Measurements from ENCODE around the gene KRT14. TPM values are rescaled to one million over a fixed set of nuclear protein-coding genes. Genes with fewer than 3 reads are reported as not detected.
A peak's percentile ranks its signal among the peaks of the same experiment; 100 is the strongest.
"Not testable (repeated sequence)": the region's sequence is repeated elsewhere in the genome, so short reads cannot be mapped to it uniquely, and the experiment has no call there.

KRT14 gene
- total RNA-seq, 1 experiment from 2014 or later, result not detected

DNA sequence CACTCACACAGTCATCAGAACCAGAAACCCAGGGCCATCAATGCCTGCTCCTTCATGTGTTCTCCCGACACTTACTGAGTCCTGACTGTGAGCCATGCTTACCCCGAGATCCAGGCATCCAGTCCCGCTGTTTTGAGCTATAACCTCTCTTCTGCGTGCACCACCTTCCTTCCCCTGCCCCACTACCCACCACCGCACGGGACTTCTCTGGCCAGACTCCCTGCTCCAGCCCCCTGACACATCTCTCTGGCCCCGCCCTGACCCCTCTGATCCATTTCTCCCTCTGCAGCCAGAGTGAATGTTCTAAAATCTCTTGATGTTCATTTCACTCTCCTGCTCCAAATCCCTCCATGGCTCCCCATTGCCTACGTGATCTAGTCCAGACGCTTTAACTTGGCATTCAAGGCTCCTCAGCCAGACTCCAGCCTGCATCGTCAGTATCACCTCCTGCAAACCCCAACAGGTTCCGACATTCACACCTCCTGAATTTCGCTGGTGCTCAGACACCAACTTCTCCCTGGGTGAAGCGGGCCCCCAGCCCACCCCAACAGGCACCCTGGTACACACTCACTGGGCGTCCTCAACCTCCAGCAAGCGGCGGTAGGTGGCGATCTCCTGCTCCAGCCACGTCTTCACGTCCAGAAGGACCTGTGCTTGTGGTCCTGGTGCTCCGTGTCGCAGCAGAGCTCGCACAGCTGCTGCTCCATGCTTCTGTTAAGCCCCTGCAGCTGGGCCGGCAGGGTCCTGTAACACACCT, 40.8 kb upstream of the KRT14 start:
- TF ChIP-seq SIN3A (IDR thresholded peaks at IDR 0.05; ENCODE audit: borderline replicate concordance, insufficient read depth, low read depth, low read length) (no peak), TCF7L2 (IDR thresholded peaks at IDR 0.05; ENCODE audit: low read depth, low read length) (no peak), POLR2AphosphoS5 (IDR thresholded peaks at IDR 0.05; ENCODE audit: low read depth, low read length) (no peak)
- TF ChIP-seq, protein P1, sequence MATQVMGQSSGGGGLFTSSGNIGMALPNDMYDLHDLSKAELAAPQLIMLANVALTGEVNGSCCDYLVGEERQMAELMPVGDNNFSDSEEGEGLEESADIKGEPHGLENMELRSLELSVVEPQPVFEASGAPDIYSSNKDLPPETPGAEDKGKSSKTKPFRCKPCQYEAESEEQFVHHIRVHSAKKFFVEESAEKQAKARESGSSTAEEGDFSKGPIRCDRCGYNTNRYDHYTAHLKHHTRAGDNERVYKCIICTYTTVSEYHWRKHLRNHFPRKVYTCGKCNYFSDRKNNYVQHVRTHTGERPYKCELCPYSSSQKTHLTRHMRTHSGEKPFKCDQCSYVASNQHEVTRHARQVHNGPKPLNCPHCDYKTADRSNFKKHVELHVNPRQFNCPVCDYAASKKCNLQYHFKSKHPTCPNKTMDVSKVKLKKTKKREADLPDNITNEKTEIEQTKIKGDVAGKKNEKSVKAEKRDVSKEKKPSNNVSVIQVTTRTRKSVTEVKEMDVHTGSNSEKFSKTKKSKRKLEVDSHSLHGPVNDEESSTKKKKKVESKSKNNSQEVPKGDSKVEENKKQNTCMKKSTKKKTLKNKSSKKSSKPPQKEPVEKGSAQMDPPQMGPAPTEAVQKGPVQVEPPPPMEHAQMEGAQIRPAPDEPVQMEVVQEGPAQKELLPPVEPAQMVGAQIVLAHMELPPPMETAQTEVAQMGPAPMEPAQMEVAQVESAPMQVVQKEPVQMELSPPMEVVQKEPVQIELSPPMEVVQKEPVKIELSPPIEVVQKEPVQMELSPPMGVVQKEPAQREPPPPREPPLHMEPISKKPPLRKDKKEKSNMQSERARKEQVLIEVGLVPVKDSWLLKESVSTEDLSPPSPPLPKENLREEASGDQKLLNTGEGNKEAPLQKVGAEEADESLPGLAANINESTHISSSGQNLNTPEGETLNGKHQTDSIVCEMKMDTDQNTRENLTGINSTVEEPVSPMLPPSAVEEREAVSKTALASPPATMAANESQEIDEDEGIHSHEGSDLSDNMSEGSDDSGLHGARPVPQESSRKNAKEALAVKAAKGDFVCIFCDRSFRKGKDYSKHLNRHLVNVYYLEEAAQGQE (IDR thresholded peaks at IDR 0.05; ENCODE audit: insufficient read depth in 1 of 2, low read depth in 2 of 2, low read length in 1 of 2), result no peak
- TF ChIP-seq, protein P2, sequence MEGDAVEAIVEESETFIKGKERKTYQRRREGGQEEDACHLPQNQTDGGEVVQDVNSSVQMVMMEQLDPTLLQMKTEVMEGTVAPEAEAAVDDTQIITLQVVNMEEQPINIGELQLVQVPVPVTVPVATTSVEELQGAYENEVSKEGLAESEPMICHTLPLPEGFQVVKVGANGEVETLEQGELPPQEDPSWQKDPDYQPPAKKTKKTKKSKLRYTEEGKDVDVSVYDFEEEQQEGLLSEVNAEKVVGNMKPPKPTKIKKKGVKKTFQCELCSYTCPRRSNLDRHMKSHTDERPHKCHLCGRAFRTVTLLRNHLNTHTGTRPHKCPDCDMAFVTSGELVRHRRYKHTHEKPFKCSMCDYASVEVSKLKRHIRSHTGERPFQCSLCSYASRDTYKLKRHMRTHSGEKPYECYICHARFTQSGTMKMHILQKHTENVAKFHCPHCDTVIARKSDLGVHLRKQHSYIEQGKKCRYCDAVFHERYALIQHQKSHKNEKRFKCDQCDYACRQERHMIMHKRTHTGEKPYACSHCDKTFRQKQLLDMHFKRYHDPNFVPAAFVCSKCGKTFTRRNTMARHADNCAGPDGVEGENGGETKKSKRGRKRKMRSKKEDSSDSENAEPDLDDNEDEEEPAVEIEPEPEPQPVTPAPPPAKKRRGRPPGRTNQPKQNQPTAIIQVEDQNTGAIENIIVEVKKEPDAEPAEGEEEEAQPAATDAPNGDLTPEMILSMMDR (IDR thresholded peaks at IDR 0.05), result no peak

DNA sequence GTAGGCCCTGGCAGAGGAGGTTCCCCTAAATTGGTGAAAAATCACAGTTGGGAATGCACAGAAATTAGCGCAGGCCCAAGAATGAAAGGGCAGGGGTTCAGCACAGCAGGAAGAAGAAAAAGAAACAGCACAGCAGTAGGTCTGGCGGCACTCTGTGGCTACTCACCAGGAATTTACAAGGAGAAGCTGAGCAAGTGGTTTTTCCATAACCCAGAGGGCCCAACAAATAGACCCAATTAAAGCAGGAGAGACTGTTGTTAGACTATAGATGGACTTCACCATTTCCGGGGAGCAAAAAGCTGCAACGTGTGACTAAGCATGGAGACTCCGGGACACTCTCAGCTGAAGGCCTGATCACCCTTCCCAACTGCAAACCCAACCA, 40.2 kb upstream of the KRT14 start:
- BruUV-seq (replicated peaks); H3K36me3 ChIP-seq (ENCODE audit: control insufficient read depth, insufficient read depth, low read length); H3K4me3 ChIP-seq (ENCODE audit: low read depth in 2 of 2, low read length in 2 of 2); DNase-seq (ENCODE audit: low read depth, low spot score); H3K27me3 ChIP-seq (ENCODE audit: control insufficient read depth, insufficient read depth, low read length); POLR2A ChIA-PET; H3K9me3 ChIP-seq (ENCODE audit: control insufficient read depth, insufficient read depth, low read depth, low read length); H3K27ac ChIP-seq (ENCODE audit: low read length); intact Hi-C loops (cut with micrococcal nuclease; ENCODE audit: unreplicated experiment); ATAC-seq: not testable (repeated sequence)
- CTCF ChIA-PET, result interaction anchor here (1.3 kb wide), 1 partner anchor 45 kb away, joined by 3 read pairs; no protein-coding TSS in a partner anchor
- TF ChIP-seq TCF7L2 (IDR thresholded peaks at IDR 0.05; ENCODE audit: low read depth, low read length), result peak; percentile 60
- in situ Hi-C loops (cut with HindIII; ENCODE audit: low pct_unique_long_range_greater_than_20kb, low sequenced_read_pairs), result loop anchor here (25.0 kb wide), 1 partner anchor 90 kb away; the partner anchor contains the start of gene KRT19
- H3K4me1 ChIP-seq (ENCODE audit: control insufficient read depth, insufficient read depth, low read length), result peaks cover 10% of the 10 kb centered on the region

More for the DNA sequence above, 40.8 kb upstream of the KRT14 start:
- intact Hi-C loops (cut with micrococcal nuclease; ENCODE audit: unreplicated experiment) (no loop called here), in situ Hi-C loops (cut with HindIII; ENCODE audit: low pct_unique_long_range_greater_than_20kb, low sequenced_read_pairs) (loop anchor here (25.0 kb wide), 1 partner anchor 90 kb away; the partner anchor contains the start of gene KRT19)
- DNase-seq (ENCODE audit: low read depth, low spot score) (no peak), ATAC-seq (no peak)
- ChIA-PET POLR2A (no interaction called here), CTCF (interaction anchor here (1.3 kb wide), 1 partner anchor 45 kb away, joined by 3 read pairs; no protein-coding TSS in a partner anchor)
- Histone ChIP-seq H3K36me3 (ENCODE audit: control insufficient read depth, insufficient read depth, low read length) (no peaks in the 10 kb centered on the region), H3K27ac (ENCODE audit: low read length) (no peak overlapping the region), H3K4me3 (ENCODE audit: low read depth in 2 of 2, low read length in 2 of 2) (no peak overlapping the region), H3K9me3 (ENCODE audit: control insufficient read depth, insufficient read depth, low read depth, low read length) (no peaks in the 10 kb centered on the region), H3K27me3 (ENCODE audit: control insufficient read depth, insufficient read depth, low read length) (no peaks in the 10 kb centered on the region), H3K4me1 (ENCODE audit: control insufficient read depth, insufficient read depth, low read length) (peaks cover 10% of the 10 kb centered on the region)
- BruUV-seq (replicated peaks), result no TSS peak

DNA sequence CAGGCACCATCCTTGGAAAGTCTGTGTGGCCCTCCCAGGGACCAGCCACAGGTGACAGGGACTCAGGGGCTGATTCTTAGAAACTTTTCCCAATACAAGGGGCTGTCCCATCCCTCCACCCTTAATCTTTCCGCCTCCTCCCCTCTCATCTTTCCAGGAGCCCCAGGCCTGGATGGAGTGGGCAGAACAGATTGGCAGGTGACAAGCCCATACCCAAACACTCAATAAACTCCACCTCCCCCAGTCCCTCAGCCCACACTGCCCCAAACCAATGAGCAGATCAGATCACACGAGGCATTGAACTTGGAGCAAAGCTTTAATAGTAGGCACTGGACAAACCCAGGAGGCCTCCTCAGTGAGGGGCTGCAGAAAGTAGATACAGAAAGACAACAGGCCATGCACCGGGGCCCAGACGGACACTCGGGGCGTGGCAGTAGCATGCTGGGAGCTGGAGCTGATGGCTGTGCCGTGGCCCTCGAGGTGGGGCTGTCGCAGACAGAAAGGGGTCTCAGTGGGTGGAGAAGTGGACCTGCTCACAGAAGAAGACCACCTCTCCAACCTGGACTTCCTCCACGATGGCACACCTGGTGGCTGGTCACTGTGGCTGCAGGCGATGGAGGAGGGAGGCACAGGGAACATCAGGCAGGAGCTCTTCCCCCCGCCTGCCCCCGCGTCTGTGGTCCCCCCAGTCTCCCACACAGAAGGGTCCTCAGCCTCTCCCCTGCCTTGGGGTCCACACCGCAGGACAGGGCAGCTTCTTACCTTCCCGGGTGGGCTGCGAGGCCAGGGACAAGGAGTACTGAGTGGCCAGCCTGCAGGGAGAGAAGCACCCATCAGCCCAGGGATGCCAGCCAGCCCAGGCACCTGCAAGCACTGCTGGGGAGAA, 39.6 kb upstream of the KRT14 start:
- CTCF ChIA-PET, result interaction anchor here (1.3 kb wide), 1 partner anchor 44 kb away, joined by 3 read pairs; no protein-coding TSS in a partner anchor
- BruUV-seq (replicated peaks); H3K36me3 ChIP-seq (ENCODE audit: control insufficient read depth, insufficient read depth, low read length); ATAC-seq; intact Hi-C loops (cut with micrococcal nuclease; ENCODE audit: unreplicated experiment); H3K4me3 ChIP-seq (ENCODE audit: low read depth in 2 of 2, low read length in 2 of 2); DNase-seq (ENCODE audit: low read depth, low spot score); H3K27me3 ChIP-seq (ENCODE audit: control insufficient read depth, insufficient read depth, low read length); POLR2A ChIA-PET; H3K27ac ChIP-seq (ENCODE audit: low read length); H3K9me3 ChIP-seq (ENCODE audit: control insufficient read depth, insufficient read depth, low read depth, low read length): not testable (repeated sequence)
- in situ Hi-C loops (cut with HindIII; ENCODE audit: low pct_unique_long_range_greater_than_20kb, low sequenced_read_pairs), result loop anchor here (25.0 kb wide), 1 partner anchor 89 kb away; the partner anchor contains the start of gene KRT19
- H3K4me1 ChIP-seq (ENCODE audit: control insufficient read depth, insufficient read depth, low read length), result peaks cover 10% of the 10 kb centered on the region

Data from Panc1 (cell line).